ENCODE measurements around the gene PSKH1.
"Not testable (repeated sequence)": the region's sequence is repeated elsewhere in the genome, so short reads cannot be mapped to it uniquely, and the experiment has no call there.

PSKH1 gene

DNA sequence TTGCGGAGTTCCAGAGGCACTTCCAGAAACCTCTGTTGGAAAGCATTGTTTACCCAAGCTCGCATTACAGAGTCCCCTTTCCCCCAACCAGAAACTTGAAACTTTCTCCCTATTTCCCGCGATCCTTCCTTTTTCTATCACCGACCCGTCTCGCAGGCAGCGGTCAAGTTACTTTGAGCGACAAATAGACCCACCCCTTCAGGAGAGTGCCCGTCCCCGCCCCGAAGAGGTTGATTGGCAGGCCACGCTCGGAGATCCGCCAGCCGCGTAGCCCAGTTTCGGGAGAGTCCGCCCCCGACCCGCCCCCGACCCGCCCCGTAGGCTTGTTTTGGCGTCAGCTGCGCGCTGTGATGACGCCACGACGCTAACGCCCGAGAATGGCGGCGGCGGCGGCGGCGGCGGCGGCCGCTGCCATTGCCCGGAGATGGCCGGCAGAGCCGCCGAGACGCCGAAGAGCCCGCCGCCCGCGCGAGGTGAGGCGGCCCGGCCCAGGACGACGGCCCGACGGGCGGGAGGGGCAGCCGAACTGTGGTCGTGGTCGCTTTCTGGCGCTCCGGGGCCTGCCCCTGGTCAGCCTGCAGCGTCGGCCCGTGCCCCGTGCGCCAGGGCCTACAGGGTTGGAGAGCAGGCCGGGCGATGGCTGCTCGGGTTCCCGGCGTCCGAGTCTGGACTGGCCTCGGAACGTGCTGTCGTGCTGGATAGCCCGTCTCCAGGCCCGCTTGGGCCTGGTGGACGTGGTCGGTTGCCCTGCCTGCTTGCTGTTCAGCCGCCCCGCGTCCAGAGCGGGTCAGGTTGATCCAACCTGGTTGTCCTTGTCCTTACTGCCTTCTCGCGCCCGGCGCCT, at the start of gene PSKH1:
PSKH1 (plus strand) TSS at position 356 of the 844 bp plus-strand sequence. CDS start 15,496 bp downstream, outside the sequence.
- peak; percentile 92 to 94 for DNase-seq

DNA sequence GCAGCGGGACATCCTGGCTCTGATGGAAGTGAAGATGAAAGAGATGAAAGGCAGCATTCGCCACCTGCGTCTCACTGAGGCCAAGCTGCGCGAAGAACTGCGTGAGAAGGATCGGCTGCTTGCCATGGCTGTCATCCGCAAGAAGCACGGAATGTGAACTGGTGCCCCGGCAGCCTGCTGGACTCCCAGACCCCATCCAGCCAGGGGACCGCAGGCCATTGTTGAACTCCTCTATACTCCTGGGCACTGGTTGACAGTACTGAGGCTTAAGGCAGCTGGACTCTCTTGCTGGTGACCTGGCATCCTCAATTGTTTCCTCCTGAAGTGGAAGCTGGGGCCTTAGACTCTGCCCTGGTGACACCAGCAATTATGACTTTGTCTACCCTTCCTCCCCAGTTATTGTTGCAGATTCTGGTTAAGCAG, 49.7 kb upstream of the PSKH1 start:
- no peak for DNase-seq

DNA sequence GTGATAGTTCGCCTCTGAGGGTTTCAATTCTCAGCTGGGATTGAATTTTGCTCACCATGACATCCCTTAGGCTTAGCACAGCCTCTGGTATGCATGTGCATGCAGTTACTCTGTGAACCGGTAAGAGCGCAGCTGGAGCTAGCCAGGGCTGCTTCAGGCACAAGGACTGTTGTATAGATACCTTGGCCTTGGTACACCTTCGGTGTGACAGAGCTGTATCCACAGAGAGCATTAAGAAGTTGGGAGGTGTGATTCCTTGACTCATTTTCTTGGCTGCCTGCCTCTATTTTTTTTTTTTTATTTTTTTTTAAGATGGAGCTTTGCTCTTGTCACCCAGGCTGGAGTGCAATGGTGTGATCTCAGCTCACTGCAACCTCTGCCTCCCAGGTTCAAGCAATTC, 48.6 kb upstream of the PSKH1 start:
- peak in 1 of 2 experiments; percentile 31 for DNase-seq

DNA sequence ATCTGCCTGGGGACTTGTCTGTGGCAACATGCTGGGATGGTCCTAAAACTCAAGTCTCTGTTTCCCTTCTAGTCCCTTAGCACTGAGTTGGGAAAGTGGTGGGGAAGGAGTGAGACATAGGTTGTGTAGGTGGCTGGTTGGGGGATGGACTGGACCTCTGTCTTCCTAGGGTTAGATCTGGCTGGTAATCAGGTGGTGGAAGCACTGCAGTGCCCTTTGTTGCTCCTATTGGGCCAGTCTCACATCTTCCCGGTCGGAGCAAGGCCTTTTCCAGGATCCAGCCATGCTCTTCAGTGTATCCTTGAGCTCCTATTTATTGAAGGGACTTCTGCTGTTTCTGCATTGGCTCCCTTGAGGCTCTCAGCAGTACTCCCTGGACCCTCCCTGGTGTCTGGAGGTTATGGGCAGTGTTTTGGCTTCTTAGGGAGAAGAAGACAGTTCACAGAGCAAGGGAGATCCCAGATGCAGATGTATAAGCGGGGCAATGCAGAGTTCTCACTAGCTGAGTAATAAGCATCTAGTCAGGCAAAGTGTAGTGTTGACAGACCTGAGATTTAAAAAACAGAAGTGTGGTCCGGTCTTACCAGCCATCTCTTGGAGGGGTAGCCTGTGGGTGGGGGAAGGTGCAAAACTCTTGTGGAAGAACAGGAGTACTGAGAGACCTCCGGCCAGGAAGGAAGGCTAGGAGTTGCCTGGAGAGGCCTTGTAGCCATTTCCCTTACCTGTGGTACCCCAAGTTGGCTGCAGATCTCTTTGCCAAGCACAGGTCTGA, 47.6 kb upstream of the PSKH1 start:
- DNase-seq = no peak

DNA sequence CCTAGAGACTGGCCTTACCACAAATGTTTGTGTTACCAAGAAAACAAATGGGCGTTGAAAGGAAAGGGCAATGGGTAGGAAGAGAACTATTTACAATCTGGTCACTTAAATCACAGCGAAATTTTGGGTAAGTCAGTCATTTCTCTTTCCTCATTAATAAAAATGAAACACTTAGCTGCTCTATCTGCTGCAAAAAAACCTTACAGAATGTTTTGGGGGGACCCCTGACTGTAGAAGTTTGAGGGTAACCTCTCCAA, 47.1 kb upstream of the PSKH1 start:
- DNase-seq = no peak

- peak; percentile 94 to 95 for DNase-seq
Measured at GRCh38 chr16:67846320-67847063, 46.6 kb upstream of the PSKH1 start, which contains the start of gene NUTF2. TSS of gene NUTF2 (plus strand) at chr16:67846933. CDS start at chr16:67865131, 18,198 bp downstream.

- DNase-seq = peak in 1 of 2 experiments; percentile 57
Measured at GRCh38 chr16:67847064-67847861, 45.8 kb upstream of the PSKH1 start, which contains the start of gene CENPT. TSS of gene CENPT (minus strand) at chr16:67847693. CDS start at chr16:67833859, 13,834 bp downstream.

DNA sequence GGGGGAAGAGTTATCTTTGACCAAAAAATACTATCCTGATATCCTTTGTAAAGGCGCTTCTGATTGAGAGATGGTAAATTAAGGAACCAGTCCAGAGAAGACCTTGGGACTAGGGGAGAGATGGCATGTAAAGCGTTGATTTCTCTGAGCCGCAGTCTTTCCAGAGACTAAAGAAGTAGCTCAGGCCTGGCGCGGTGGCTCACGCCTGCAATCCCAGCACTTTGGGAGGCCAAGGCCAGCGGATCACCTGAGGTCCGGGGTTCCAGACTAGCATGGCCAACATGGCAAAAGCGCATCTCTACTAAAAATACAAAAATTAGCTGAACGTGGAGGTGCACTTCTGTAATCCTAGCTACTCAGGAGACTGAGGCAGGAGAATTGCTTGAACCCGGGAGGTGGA, 44.9 kb upstream of the PSKH1 start:
- DNase-seq = no peak

- no peak for DNase-seq
Measured at GRCh38 chr16:67853670-67854069, 39.4 kb upstream of the PSKH1 start.

DNA sequence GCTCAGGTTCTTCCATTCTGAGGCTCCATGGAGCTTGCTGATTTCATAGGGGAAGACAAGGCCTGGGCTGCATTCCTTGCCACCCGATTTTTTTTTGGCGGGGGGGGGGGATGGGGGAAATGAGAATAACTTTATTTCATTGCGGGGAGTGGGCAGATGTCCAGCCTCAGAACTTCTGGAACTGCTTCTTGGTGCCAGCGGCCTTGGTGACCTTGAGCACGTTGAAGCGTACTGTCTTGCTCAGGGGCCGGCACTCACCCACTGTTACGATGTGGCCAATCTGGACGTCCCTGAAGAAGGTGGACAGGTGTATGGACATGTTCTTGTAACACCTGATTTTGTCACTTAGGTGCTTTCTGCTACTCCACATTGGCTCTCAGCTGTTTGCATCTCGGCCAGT, 37.3 kb upstream of the PSKH1 start:
- no peak for DNase-seq

DNA sequence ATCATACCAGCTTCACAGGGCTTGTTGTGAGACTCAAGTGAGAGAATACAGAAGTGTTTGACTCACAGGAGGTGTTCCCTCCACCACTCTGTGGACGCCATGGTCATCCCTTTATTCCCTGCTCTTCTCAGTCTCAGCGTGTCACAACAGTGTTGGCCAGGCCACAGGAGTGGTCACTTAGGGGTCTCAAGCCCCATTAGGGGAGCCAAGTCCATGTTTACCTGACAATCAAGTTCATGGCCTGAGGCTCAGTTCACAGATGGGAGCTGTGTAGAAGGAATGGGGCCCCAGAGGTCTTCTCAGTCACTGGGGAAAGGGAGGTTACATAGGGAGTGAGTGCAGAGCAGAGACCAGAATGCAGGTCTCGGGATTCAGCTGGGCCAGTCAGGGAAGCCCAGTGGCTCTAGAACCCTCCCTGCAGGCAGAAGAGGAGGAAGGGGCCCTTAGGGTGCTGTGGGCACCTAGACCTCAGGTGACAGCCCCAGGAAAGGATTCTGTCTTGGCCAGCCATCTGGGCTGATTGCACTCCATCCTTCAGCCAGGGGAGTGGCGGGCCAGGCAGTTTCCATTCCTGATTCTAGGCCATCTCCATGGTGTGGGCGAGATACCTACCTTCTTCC, 36.0 kb upstream of the PSKH1 start:
- no peak for DNase-seq

DNA sequence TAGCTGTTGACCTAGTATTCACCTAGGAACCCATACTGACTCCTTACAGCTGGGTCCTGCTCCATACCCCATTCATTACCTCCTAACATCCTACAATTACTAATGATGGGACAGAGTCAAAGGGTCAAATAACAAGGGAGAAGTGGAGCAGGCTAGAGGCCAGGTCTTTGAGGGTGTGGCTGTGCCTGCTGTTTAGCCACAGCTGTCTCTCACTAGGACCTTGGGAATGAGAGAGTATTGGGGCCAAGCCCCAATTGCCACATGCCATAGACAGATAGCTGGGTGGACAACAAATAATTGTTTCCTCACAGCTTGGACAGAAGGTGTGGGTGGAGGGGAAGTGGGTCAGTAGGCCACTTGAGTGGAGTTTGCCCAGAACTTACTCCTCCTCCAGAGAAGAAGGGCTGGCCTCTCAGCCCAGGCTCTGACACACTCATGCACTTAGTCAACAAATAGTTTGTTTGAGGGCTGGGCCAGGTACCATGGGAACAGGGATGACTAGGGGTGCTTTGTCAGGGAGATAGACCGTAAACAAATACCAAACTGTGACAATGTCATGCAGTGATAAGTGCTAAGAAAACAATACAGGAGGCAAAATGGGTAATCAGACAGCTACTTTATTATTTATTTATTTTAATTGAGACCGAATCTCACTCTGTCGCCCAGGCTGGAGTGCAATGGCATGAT, 35.4 kb upstream of the PSKH1 start:
- DNase-seq = no peak

- DNase-seq = no peak
Measured at GRCh38 chr16:67858500-67858899, 34.6 kb upstream of the PSKH1 start.

DNA sequence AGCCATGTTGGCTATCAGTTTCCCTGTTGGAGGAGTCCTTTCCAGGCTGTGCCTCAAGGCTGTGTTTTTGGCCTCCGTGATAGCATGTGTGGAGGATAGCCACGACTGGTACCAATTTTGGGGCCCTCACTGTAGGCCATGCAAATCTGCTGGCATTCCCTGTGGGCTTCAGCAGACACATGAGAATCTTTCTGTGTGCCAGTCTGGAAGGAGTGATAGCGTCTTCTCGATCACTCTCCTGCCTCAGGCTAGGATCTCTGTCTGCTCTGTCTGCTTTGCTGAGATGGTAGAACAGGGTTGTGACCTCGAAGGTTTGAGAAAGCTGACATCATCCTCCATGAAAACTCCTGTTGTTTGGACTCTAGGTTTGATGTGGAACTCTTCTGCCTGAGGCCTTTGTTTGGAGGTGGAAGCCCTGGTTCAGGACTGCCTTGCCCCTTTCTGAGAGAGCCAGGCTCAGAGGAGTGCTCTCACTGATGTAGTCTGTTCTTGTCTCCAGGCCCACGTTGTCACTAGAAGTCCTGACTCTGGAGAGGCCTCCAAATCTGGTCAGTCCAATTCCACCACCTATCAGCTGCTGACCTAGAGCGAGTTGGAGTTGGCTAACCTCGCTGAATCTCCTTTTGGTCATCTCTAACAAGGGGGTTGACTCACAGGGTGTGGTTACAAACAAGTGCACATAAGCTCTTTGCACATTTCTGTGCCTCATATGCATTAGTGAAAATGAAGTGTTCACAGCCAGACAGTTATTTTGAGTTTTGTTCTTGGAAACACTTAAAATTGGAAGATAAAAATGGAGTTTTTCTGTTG, 32.3 kb upstream of the PSKH1 start:
- no peak for DNase-seq

GRCh38 chr16:67861877-67862276, 31.2 kb upstream of the PSKH1 start:
- no peak for DNase-seq

GRCh38 chr16:67862623-67863583, 30.2 kb upstream of the PSKH1 start:
- no peak for DNase-seq

- DNase-seq = not testable (repeated sequence)
Measured at GRCh38 chr16:67864044-67864443, 29.0 kb upstream of the PSKH1 start.

- no peak for DNase-seq
Measured at GRCh38 chr16:67864594-67864993, 28.5 kb upstream of the PSKH1 start.

DNA sequence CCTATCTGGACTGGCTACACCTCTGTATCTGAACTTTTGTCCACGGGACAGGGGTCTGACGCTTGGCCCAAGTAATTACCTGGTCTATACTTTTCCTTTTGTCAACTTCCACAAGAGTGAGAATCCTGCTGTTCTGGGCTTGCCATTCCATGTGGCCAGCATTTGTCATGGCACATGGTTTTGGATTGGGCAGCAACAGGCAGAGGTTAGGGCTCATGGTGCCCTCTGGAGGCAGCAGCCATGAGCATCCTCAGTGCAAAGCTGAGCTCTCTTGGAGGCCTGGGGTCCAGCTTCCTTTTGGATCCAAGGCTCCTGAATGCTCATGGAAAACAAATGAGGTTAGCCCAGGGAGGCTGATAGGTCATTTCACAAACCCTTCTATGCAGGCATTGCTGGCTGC, 27.7 kb upstream of the PSKH1 start:
- peak; percentile 11 for DNase-seq

All from SHP77 (cell line).